NCI-H524 treated with DMSO at 0.1 percent for 48 hours (cell line): ENCODE results near the gene WDR55.
"Not testable (repeated sequence)": the region's sequence is repeated elsewhere in the genome, so short reads cannot be mapped to it uniquely, and the experiment has no call there.

Experiments used
- DNase-seq: peaks from one replicate; lab custom pipeline; 2025; lab: John Stamatoyannopoulos, UW

The WDR55 gene

GRCh38 chr5:140658870-140659269, 5.8 kb upstream of the WDR55 start:
- no peak for DNase-seq

- not testable (repeated sequence) for DNase-seq
Observed at GRCh38 chr5:140660371-140660770, 4.3 kb upstream of the WDR55 start.

- DNase-seq, result no peak
Observed at GRCh38 chr5:140664030-140664358, 710 bp upstream of the WDR55 start.

- DNase-seq, result not testable (repeated sequence)
Observed at GRCh38 chr5:140671035-140671434, 6.3 kb downstream of the WDR55 start.

- DNase-seq, result no peak
Observed at GRCh38 chr5:140671472-140672125, 6.9 kb downstream of the WDR55 start.

- DNase-seq, result no peak
Observed at GRCh38 chr5:140672455-140673186, 7.9 kb downstream of the WDR55 start.

GRCh38 chr5:140673187-140673976, 8.7 kb downstream of the WDR55 start, which contains the start of gene DND1:
Gene DND1, minus strand, starts transcription at chr5:140673576. Its CDS starts 34 bp downstream, at chr5:140673542.
- no peak for DNase-seq

- no peak for DNase-seq
Observed at GRCh38 chr5:140674211-140674610, 9.5 kb downstream of the WDR55 start.

- no peak for DNase-seq
Observed at GRCh38 chr5:140674629-140675028, 9.9 kb downstream of the WDR55 start.

GRCh38 chr5:140677947-140678346, 13.2 kb downstream of the WDR55 start:
- no peak for DNase-seq

- DNase-seq, result no peak
Observed at GRCh38 chr5:140678993-140679392, 14.3 kb downstream of the WDR55 start.

GRCh38 chr5:140690376-140690932, 25.8 kb downstream of the WDR55 start:
- no peak for DNase-seq

- DNase-seq, result peak; percentile 65
Observed at GRCh38 chr5:140690941-140691924, 26.5 kb downstream of the WDR55 start, which contains the start of the genes HARS1 and HARS2. Gene HARS1, minus strand, starts transcription at chr5:140691370. Its CDS starts 66 bp downstream, at chr5:140691304. Gene HARS2, plus strand, starts transcription at chr5:140691455. Its CDS starts 194 bp downstream, at chr5:140691649.

- no peak for DNase-seq
Observed at GRCh38 chr5:140694276-140694675, 29.6 kb downstream of the WDR55 start.

GRCh38 chr5:140696891-140697492, 32.3 kb downstream of the WDR55 start:
- DNase-seq, result no peak

- peak; percentile 81 for DNase-seq
Observed at GRCh38 chr5:140700177-140701144, 35.8 kb downstream of the WDR55 start, which contains the start of gene ZMAT2. Gene ZMAT2, plus strand, starts transcription at chr5:140700447. Its CDS starts 14 bp downstream, at chr5:140700461.

GRCh38 chr5:140707812-140708211, 43.1 kb downstream of the WDR55 start:
- DNase-seq, result no peak

- DNase-seq, result not testable (repeated sequence)
Observed at GRCh38 chr5:140708787-140709186, 44.1 kb downstream of the WDR55 start.

- DNase-seq, result peak; percentile 78
Observed at GRCh38 chr5:140710899-140711552, 46.3 kb downstream of the WDR55 start.
